ENCODE results near the gene MDFI. TPM values are rescaled to one million over a fixed set of nuclear protein-coding genes. Genes with fewer than 3 reads are reported as not detected.

The MDFI gene
- total RNA-seq, 4 donors from 2014 or later: 24.3 to 120 (median 45.3) TPM

GRCh38 chr6:41624621-41625380 lies 13.5 kb upstream of the MDFI start:
- ATAC-seq (ENCODE audit: low FRiP score): no peak
- no peak for TF ChIP-seq CTCF (IDR thresholded peaks at IDR 0.05)

GRCh38 chr6:41625442-41625841 lies 12.8 kb upstream of the MDFI start:
- no peak for TF ChIP-seq CTCF (IDR thresholded peaks at IDR 0.05)
- DNase-seq (ENCODE audit: low spot score) (no peak), ATAC-seq (ENCODE audit: low FRiP score) (no peak)

More at GRCh38 chr6:41624621-41625380, 13.5 kb upstream of the MDFI start:
- DNase-seq (ENCODE audit: low spot score): no peak

- ATAC-seq (ENCODE audit: low FRiP score) (no peak), DNase-seq (ENCODE audit: low spot score) (no peak)
- no peak for TF ChIP-seq CTCF (IDR thresholded peaks at IDR 0.05)
Measured at GRCh38 chr6:41626022-41626421, 12.2 kb upstream of the MDFI start.

- DNase-seq (ENCODE audit: low spot score) (no peak), ATAC-seq (ENCODE audit: low FRiP score) (no peak)
- no peak for TF ChIP-seq CTCF (IDR thresholded peaks at IDR 0.05)
Measured at GRCh38 chr6:41626917-41627316, 11.4 kb upstream of the MDFI start.

GRCh38 chr6:41629128-41629527 lies 9.1 kb upstream of the MDFI start:
- DNase-seq (ENCODE audit: low spot score) (no peak), ATAC-seq (ENCODE audit: low FRiP score) (no peak)
- no peak for TF ChIP-seq CTCF (IDR thresholded peaks at IDR 0.05)

GRCh38 chr6:41630069-41630468 lies 8.2 kb upstream of the MDFI start:
- ATAC-seq (ENCODE audit: low FRiP score): no peak
- no peak for TF ChIP-seq CTCF (IDR thresholded peaks at IDR 0.05)
- no peak for DNase-seq (ENCODE audit: low spot score)

- no peak for TF ChIP-seq CTCF (IDR thresholded peaks at IDR 0.05)
- ATAC-seq (ENCODE audit: low FRiP score) (no peak), DNase-seq (ENCODE audit: low spot score) (no peak)
Measured at GRCh38 chr6:41630946-41631345, 7.3 kb upstream of the MDFI start.
